HG03342 (cell line): ENCODE measurements around the gene SAPCD2.
"Not testable (repeated sequence)": the region's sequence is repeated elsewhere in the genome, so short reads cannot be mapped to it uniquely, and the experiment has no call there.

ENCODE experiments used
- ATAC-seq: cut with Tn5 transposase; IDR thresholded peaks from one replicate; pipeline ENCODE4 v1.9.1; 2021; ENCODE audit warnings: mild to moderate bottlenecking, moderate library complexity; ENCODE audit not compliant: unreplicated experiment

The SAPCD2 gene

GRCh38 chr9:137065336-137065967 lies 4.9 kb downstream of the SAPCD2 start:
- ATAC-seq: no peak

GRCh38 chr9:137064880-137065164 lies 5.5 kb downstream of the SAPCD2 start:
- ATAC-seq: no peak

- ATAC-seq: no peak
Observed at GRCh38 chr9:137064027-137064879, 6.1 kb downstream of the SAPCD2 start.

GRCh38 chr9:137063311-137064026 lies 6.9 kb downstream of the SAPCD2 start:
- ATAC-seq: no peak

GRCh38 chr9:137062798-137063197 lies 7.6 kb downstream of the SAPCD2 start:
- not testable (repeated sequence) for ATAC-seq

GRCh38 chr9:137062384-137062783 lies 8.0 kb downstream of the SAPCD2 start:
- ATAC-seq: no peak

- ATAC-seq: no peak
Observed at GRCh38 chr9:137058521-137059234, 11.7 kb downstream of the SAPCD2 start.

- no peak for ATAC-seq
Observed at GRCh38 chr9:137057545-137057944, 12.8 kb downstream of the SAPCD2 start.

GRCh38 chr9:137056739-137057415 lies 13.5 kb downstream of the SAPCD2 start:
- ATAC-seq: no peak

- no peak for ATAC-seq
Observed at GRCh38 chr9:137055385-137056364, 14.7 kb downstream of the SAPCD2 start.

GRCh38 chr9:137054932-137055384 lies 15.4 kb downstream of the SAPCD2 start:
- no peak for ATAC-seq

- no peak for ATAC-seq
Observed at GRCh38 chr9:137053944-137054931, 16.1 kb downstream of the SAPCD2 start, which contains the start of gene ENTPD2. TSS of gene ENTPD2 (minus strand) at chr9:137054061. CDS start at chr9:137053997, 64 bp downstream.

- ATAC-seq: no peak
Observed at GRCh38 chr9:137052998-137053943, 17.1 kb downstream of the SAPCD2 start.

GRCh38 chr9:137052293-137052692 lies 18.1 kb downstream of the SAPCD2 start:
- no peak for ATAC-seq

- ATAC-seq: no peak
Observed at GRCh38 chr9:137051145-137051724, 19.1 kb downstream of the SAPCD2 start.

GRCh38 chr9:137050570-137050969 lies 19.8 kb downstream of the SAPCD2 start:
- no peak for ATAC-seq
